Measurements from ENCODE around the gene KLK6. TPM values are rescaled to one million over a fixed set of nuclear protein-coding genes. Genes with fewer than 3 reads are reported as not detected.

The KLK6 gene
- polyA plus RNA-seq (ENCODE audit: insufficient read length in 12 of 12), result under 1 TPM in 4 of 12 donors, not detected in 8; 0.22 to 0.50 (median 0.39) TPM
- long read RNA-seq, donor 1, result 0 reads
- long read RNA-seq, donor 2, result 0 reads
- long read RNA-seq, donor 3, result 0 reads
- long read RNA-seq, donor 4, result 0 reads
- long read RNA-seq, donor 5, result 0 reads
- long read RNA-seq, donor 6, result 0 reads
- long read RNA-seq, donor 7, result 0 reads
- long read RNA-seq, donor 8, result 0 reads
- long read RNA-seq, donor 9, result 0 reads
- long read RNA-seq, donor 10, result 0 reads
- long read RNA-seq, donor 11, result 0 reads

DNA sequence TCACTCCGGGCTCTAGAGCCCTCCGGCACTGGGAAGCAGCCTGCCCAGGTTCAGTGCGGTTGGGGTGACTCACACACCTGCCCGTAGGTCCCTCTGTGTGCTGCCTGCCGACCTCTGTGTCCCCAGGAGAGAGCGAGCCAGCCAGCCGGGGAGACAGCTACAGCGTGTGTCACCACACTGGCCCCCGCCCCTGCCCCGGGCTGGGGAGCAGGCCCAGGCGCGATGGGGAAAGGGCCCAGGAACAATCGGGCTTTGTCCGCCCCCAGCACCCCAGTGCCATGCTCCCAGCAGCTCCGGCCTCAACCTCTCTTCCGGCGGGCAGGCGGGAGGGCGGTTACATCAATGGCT, at the start of gene KLK6:
Gene KLK6 (minus strand): TSS at position 179 of the 348 bp plus-strand sequence. CDS start 1,487 bp downstream, outside the sequence.
- no peak for DNase-seq

- no peak for DNase-seq
These were observed 49.6 kb upstream of the KLK6 start for GRCh38 chr19:51018745-51019543.

DNA sequence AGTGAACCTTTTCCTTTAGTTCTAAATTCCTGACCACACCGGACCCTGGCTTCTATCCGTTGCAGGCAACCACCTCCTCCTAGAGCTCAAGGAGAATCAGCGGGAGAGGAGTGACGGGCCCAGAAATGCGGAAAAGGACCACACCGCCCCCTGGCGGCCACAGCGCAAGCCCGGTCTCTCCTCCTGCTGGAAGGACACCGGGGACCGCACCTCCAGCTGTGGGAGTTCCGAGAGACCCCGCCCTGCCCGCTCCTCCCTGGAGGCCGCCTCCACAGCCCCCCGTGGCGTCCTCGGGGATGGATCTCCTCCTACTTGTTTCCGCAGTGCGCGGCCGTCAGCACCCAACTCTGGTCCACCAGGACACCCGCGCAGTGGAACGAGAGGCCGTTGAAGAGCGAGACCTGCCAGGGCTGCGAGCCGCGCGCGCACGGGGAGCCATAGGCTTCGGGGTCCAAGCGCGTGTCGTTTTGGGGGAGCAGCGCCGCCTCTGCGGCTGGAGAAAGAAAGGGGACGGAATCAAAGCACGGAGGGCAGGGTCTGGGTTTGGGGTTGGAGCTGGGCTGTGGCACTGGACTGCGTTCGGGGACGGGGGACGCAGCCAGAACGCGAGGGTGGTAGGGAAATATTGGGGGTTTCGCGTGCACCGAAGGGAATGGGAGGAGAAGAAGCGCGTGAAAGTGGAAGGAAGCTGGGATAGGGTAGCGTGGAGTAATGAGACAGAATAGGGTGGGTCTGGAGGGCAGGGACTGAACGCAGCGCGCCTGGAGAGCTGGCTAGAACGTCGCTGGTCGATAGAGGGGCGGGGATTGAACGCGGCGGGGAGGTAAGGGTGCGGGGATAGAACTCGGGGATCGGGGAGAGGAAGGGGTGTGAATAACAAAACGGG, 47.6 kb upstream of the KLK6 start:
- DNase-seq, result no peak

GRCh38 chr19:51015691-51016267, 46.4 kb upstream of the KLK6 start:
- no peak for DNase-seq

GRCh38 chr19:51014242-51014641, 44.9 kb upstream of the KLK6 start:
- DNase-seq, result no peak

GRCh38 chr19:51012661-51013190, 43.3 kb upstream of the KLK6 start:
- DNase-seq, result no peak

DNA sequence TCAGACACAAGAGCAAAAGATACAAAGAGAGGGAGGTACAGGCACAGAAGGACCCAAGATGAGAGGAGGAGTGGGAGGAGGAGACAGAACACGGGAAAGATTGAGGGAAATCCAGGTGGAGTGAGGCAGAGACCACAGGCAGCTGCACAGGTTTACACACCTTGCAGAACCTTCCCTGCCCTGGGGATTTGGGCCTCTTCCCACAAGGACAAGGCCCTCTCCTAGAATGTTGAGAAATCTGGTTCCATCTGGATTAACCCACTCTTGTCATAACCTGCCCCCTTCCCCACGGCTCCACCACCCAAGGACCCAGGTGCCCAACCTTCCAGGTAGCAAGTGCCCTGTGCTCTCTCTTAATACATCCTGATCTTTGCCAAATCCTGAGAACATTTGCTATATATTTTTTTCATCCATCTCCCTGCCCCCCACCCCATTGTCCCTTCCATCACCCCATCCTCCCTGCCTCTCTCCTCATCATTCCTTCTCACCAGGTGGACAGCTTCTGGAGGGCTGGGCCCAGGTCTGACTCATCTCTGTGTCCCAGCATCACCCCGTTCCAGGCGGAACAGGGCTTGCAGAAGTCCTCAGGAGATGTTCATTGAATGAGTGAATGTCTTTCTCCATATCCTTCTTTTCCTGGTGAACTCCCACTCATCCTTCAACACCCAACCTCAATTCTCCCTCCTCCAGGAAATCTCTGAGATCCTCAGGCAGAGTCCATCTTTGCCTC, 40.8 kb upstream of the KLK6 start:
- no peak for DNase-seq

- no peak for DNase-seq
These were observed 39.9 kb upstream of the KLK6 start for GRCh38 chr19:51009061-51009891.

- no peak for DNase-seq
These were observed 38.1 kb upstream of the KLK6 start for GRCh38 chr19:51007488-51007887.

DNA sequence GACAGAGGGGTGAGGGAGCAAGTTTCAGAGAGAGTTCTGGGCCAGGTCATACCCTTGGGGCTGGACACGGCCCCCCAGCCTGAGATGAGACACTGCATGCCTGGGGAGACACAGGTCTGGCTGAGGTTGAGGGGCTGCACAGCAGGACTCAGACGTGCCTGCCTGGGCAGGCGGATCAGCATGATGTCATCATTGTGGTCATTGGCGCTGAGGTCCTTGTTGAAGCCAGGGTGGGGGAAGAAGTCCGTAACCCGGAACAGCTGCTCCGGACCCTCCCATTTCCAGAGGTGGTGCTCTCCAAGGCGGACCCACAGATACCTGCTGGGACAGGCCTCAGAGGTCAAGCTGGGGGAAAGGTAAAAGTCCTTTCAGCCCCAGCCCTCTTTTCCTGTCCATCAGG, 37.0 kb upstream of the KLK6 start:
- DNase-seq, result no peak

GRCh38 chr19:51005248-51005647, 35.9 kb upstream of the KLK6 start:
- no peak for DNase-seq

GRCh38 chr19:51003316-51003715, 33.9 kb upstream of the KLK6 start:
- DNase-seq, result no peak

DNA sequence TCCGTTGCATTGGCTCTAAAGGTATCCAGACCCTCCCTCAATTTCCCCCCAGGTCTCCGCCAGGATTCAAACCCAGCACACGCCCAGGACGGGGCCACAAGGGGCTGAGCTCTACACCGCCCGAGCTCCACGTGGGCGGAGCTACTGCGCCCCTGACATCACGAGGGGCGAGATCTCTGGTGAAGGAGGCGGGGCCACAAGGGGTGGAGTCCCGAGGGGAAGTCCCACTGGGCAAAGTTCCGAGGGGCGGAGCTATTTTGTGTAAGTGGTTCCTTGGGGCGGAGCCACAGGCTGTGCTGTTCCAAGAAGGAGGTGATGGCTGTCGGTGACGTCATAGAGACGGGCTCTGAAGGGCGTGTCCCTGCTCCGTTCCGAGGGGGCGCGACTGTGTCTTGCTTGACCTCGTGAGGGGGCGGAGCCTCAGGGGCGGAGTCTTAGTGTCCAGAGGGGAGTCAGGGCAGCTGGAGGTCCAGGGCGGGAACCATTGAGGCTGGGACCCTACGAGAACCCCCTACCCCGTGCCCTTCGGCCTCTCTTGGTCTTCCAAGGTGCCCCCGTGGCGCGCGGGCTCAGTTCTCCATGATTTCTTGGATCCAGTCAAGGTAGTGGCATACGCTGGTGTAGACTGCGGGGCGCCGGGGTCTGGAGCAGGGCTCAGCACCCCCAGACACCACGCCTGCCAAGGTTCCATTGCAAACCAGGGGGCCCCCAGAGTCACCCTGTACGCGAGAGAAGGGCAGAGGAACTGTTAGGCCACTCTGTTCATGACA, 33.3 kb upstream of the KLK6 start:
- no peak for DNase-seq

- DNase-seq, result no peak
These were observed 32.7 kb upstream of the KLK6 start for GRCh38 chr19:51002089-51002532.

DNA sequence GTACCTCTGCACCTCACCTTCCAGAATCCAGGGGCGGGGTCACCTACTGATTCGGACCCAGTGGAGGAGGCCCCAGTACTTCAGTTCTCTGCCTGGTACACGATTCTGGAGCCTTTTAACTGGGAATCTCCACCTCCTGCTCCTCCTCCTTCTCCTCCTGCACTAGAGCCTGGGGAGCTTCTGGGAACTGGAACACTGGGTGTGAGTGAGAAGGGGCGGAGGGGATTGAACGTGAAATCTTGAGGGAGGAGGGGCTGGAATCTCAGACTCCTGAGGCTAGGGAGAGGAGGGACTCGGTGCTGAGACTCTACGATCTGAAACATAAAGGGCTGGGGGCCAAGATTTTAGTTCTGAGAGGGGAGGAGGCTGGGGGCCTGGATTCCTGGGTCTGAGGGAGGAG, 32.1 kb upstream of the KLK6 start, which contains the start of gene KLK8:
Gene KLK8 (minus strand): TSS at position 90 of the 400 bp plus-strand sequence. CDS start 437 bp downstream, outside the sequence.
- DNase-seq, result no peak

GRCh38 chr19:51000981-51001380, 31.6 kb upstream of the KLK6 start:
- DNase-seq, result no peak

DNA sequence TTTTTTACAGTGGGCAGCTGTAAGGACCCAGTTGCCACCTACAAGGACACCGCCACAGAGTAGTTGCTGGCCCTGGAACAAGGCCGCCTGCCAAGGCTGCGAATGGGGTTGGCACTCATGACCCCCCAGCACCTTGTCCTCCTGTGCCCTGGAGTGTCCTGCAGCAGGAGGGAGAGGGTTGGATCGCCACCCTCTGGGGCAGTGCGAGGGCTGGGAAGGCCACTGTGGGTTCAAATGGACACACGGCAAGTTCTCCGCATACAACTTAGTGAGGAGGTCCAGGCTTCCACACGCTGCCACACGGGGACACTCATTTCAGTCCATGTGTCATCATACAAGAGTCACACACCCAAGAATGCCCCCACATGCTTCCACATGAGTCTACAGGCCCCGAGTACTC, 31.0 kb upstream of the KLK6 start:
- DNase-seq, result no peak

GRCh38 chr19:50998686-50999085, 29.3 kb upstream of the KLK6 start:
- no peak for DNase-seq

GRCh38 chr19:50998061-50998460, 28.7 kb upstream of the KLK6 start:
- no peak for DNase-seq
